Measurements from ENCODE around the gene BRWD1. TPM values are rescaled to one million over a fixed set of nuclear protein-coding genes. Genes with fewer than 3 reads are reported as not detected.
A peak's percentile ranks its signal among the peaks of the same experiment; 100 is the strongest.

The BRWD1 gene
- total and polyA plus RNA-seq, 2 of the 13 experiments (the other 11 are each of a cell fraction or from before 2014, with no cell fraction given) = 13.9 to 28.0 TPM

DNA sequence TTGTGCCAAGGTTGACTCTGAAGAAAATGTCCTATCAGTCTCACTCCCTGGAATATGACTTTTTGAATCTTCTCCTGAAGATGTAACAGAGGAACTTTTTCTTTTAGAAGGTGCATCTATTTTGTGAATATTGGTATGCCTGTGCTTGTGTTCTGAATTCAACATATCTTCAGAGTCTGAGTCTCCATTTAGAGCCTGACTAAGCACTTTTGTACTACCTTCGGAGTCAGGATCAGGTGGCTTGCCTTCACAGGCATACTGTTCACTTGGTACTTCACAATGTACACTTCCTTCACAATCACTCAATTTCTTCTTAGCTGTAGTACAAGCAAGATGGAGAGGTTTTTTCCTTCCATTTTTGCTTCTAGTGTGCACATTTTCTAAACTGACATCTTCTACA is 116.6 kb downstream of the BRWD1 start:
- H3K27ac ChIP-seq (ENCODE audit: extremely low read length, insufficient read depth, low read length) = no peak overlapping the region
- H3K4me3 ChIP-seq (replicated peaks in 1 of 3; ENCODE audit: insufficient read depth in 1 of 3, low read depth in 2 of 3, low read length in 3 of 3) = no peak overlapping the region

DNA sequence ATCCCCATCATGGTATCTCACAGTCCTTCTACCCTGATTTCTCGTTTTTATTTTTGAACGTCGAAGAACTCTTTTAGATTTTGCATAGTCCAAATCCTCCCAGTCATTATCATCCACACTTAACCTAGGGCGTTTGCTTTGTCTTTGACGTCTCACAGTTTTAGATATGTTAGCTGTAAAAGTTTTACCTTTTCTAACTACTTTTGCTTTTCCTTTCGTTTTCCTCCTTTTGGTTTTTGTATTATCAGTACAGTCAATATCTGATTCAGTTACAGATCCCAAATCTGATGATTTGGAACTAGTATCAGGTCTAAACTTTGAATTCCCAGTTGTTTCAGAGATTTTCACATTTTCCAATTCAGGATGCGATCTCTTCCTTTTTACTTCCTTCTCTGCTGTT is 117.1 kb downstream of the BRWD1 start:
- no peaks in the 10 kb centered on the region for H3K27me3 ChIP-seq (ENCODE audit: control insufficient read depth in 1 of 2, insufficient read depth in 2 of 2, low read length in 2 of 2)
- H3K79me2 ChIP-seq (ENCODE audit: insufficient read depth, low read length) = no peaks in the 10 kb centered on the region
- no peak overlapping the region for H3K4me3 ChIP-seq (replicated peaks in 1 of 3; ENCODE audit: insufficient read depth in 1 of 3, low read depth in 2 of 3, low read length in 3 of 3)
- intact Hi-C loops (cut with micrococcal nuclease; ENCODE audit: unreplicated experiment) (loop anchor here (5.0 kb wide), 1 partner anchor 36 kb away; no protein-coding TSS in a partner anchor), in situ Hi-C loops (cut with HindIII; ENCODE audit: extremely low pct_ligation_motif_present, low pct_unique_long_range_greater_than_20kb) (no loop called here)
- H3K36me3 ChIP-seq (replicated peaks in 1 of 2; ENCODE audit: control insufficient read depth in 1 of 2, insufficient read depth in 2 of 2, low read length in 2 of 2) = peaks cover 17 to 55% of the 10 kb centered on the region in 2 experiments
- WGBS (ENCODE audit: low lambda C conversion rate) = 94% methylated on average over 7 of the region's 7 CpGs
- no peak overlapping the region for H3K9ac ChIP-seq (ENCODE audit: insufficient read depth, low read depth, low read length)
- CTCF ChIA-PET (ENCODE audit: low intra/inter-chr PET ratio, low total read pairs) = no interaction called here
- no peaks in the 10 kb centered on the region for H4K20me1 ChIP-seq (ENCODE audit: insufficient read depth, low read length)
- H2AFZ ChIP-seq (ENCODE audit: low read length) = no peak overlapping the region
- no peak for FAIRE-seq
- no peak overlapping the region for H3K27ac ChIP-seq (ENCODE audit: extremely low read length, insufficient read depth, low read length)
- H3K4me2 ChIP-seq (ENCODE audit: low read depth, low read length) = no peak overlapping the region
- BruUV-seq (replicated peaks) = TSS peak; percentile 15
- no peak for DNase-seq (ENCODE audit: low spot score)
- TF ChIP-seq FOXM1 (CRISPR knock-in tag; IDR thresholded peaks at IDR 0.05) = no peak
- TF ChIP-seq HMGA1 (CRISPR knock-in tag; conservative IDR thresholded peaks at IDR 0.05) = no peak
- no peak for TF ChIP-seq ZNF33B (CRISPR knock-in tag; IDR thresholded peaks at IDR 0.05)
- TF ChIP-seq SP4 (CRISPR knock-in tag; IDR thresholded peaks at IDR 0.05) = no peak
- H3K4me1 ChIP-seq (ENCODE audit: insufficient read depth, low read length) = no peaks in the 10 kb centered on the region
- no peaks in the 10 kb centered on the region for H3K9me3 ChIP-seq (ENCODE audit: low read length)
- POLR2A ChIA-PET = no interaction called here
- no peak for ATAC-seq

More for the DNA sequence above, 116.6 kb downstream of the BRWD1 start:
- FAIRE-seq (no peak), DNase-seq (ENCODE audit: low spot score) (no peak), ATAC-seq (no peak)
- H3K27me3 ChIP-seq (ENCODE audit: control insufficient read depth in 1 of 2, insufficient read depth in 2 of 2, low read length in 2 of 2) = no peaks in the 10 kb centered on the region
- no peak overlapping the region for H3K9ac ChIP-seq (ENCODE audit: insufficient read depth, low read depth, low read length)
- no peak overlapping the region for H3K4me2 ChIP-seq (ENCODE audit: low read depth, low read length)
- CTCF ChIA-PET (ENCODE audit: low intra/inter-chr PET ratio, low total read pairs) = no interaction called here
- H3K9me3 ChIP-seq (ENCODE audit: low read length) = no peaks in the 10 kb centered on the region
- H4K20me1 ChIP-seq (ENCODE audit: insufficient read depth, low read length) = no peaks in the 10 kb centered on the region
- intact Hi-C loops (cut with micrococcal nuclease; ENCODE audit: unreplicated experiment) (loop anchor here (5.0 kb wide), 1 partner anchor 35 kb away; no protein-coding TSS in a partner anchor), in situ Hi-C loops (cut with HindIII; ENCODE audit: extremely low pct_ligation_motif_present, low pct_unique_long_range_greater_than_20kb) (no loop called here)
- WGBS (ENCODE audit: low lambda C conversion rate) = 100% methylated on average over 1 of the region's 1 CpG
- H2AFZ ChIP-seq (ENCODE audit: low read length) = no peak overlapping the region
- no peak for TF ChIP-seq CAMTA2 (CRISPR knock-in tag; IDR thresholded peaks at IDR 0.05; ENCODE audit: borderline replicate concordance)
- TF ChIP-seq IRF2 (CRISPR knock-in tag; IDR thresholded peaks at IDR 0.05) = no peak
- TF ChIP-seq SALL2 (CRISPR knock-in tag; IDR thresholded peaks at IDR 0.05) = no peak
- no peak for TF ChIP-seq ZNF614 (CRISPR knock-in tag; IDR thresholded peaks at IDR 0.05; ENCODE audit: borderline replicate concordance)
- TF ChIP-seq MAFK (conservative IDR thresholded peaks at IDR 0.05 in 1 of 2, IDR thresholded peaks at IDR 0.05 in 1 of 2; ENCODE audit: low read length in 2 of 2) = peak; percentile 31 to 56; a peak in 3 of 4 replicates
- TF ChIP-seq FOXK1 (CRISPR knock-in tag; IDR thresholded peaks at IDR 0.05; ENCODE audit: borderline replicate concordance, low read depth) = no peak
- TF ChIP-seq MAFF (IDR thresholded peaks at IDR 0.05; ENCODE audit: low read depth, low read length) = 0 out of 2 replicates have a peak, but pooled peaks have one; percentile 16
- TF ChIP-seq ZNF205 (CRISPR knock-in tag; IDR thresholded peaks at IDR 0.05) = no peak
- TF ChIP-seq FOXO1 (CRISPR knock-in tag; IDR thresholded peaks at IDR 0.05) = no peak
- TF ChIP-seq ZNF552 (CRISPR knock-in tag; IDR thresholded peaks at IDR 0.05; ENCODE audit: borderline replicate concordance) = no peak
- TF ChIP-seq FOXJ3 (CRISPR knock-in tag; IDR thresholded peaks at IDR 0.05; ENCODE audit: borderline replicate concordance) = no peak
- TF ChIP-seq U2AF2 (IDR thresholded peaks at IDR 0.05; ENCODE audit: low read depth, low read length) = no peak
- peaks cover 19 to 61% of the 10 kb centered on the region in 2 experiments for H3K36me3 ChIP-seq (replicated peaks in 1 of 2; ENCODE audit: control insufficient read depth in 1 of 2, insufficient read depth in 2 of 2, low read length in 2 of 2)
- H3K4me1 ChIP-seq (ENCODE audit: insufficient read depth, low read length) = no peaks in the 10 kb centered on the region
- POLR2A ChIA-PET = no interaction called here
- no TSS peak for BruUV-seq (replicated peaks)
- no peaks in the 10 kb centered on the region for H3K79me2 ChIP-seq (ENCODE audit: insufficient read depth, low read length)
